AG04449 (cell line): ENCODE data around the gene MDP1.

ENCODE experiments used
- CTCF ChIA-PET: fragments of 350-600 bp; formaldehyde crosslinking; extraction: SDS; loops from one replicate; lab custom pipeline; 2021; ENCODE audit warnings: antibody characterized with exemption; lab: Yijun Ruan, JAX
- POLR2A ChIA-PET: fragments of 400-600, 350-600 bp; formaldehyde crosslinking; extraction: SDS; loops from one replicate; lab custom pipeline; 2020; ENCODE audit warnings: antibody characterized with exemption, inconsistent platforms; lab: Yijun Ruan, JAX
- DNase-seq: peaks from one replicate; pipeline ENCODE4 v3.0.0-alpha.2; 2010; ENCODE audit warnings: low read depth, low spot score
- H3K4me3 ChIP-seq: 2 replicates; pipeline ENCODE4 v1.5.1; 2011; ENCODE audit warnings: low read depth, mild to moderate bottlenecking, control low read depth, low read length
- CTCF ChIP-seq: IDR thresholded peaks from one replicate; pipeline ENCODE4 v1.5.1; 2011; ENCODE audit warnings: mild to moderate bottlenecking, moderate library complexity, low read length, control low read depth, inconsistent platforms; ENCODE audit not compliant: insufficient read depth; ENCODE audit errors: missing control alignments

Gene MDP1

DNA sequence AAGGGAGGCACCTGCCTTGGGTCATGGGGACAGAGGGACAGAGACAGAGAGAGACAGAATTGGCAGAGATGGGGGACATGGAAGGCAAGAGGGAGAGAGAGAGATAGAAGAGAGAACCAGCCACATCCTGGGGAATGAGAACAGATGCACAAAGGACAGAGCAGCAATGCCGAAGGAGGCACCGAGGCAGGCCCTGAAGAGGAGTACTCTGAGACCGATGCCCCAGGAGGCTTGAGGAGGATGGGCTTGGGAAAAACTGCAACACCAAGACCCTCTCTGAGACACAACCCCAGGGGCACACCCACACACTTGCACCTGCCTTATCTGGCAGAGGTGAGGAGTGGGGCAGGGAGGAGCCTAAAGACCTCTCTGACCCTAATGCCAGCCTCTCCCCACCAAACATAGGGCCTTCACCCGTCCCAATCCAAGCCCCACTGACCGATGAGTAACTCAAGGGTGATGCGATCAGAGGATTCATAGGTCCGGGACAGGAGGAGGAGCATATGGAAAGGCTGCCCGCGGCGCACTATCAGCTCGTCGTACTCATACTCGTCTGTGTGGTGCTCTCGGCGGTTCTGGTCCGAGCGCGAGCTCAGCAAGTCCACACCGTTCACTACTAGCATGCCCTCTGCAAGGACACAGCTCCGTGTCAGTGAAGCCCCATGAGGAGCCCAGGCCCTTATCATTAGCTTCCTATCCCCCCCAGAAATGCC lies 45.5 kb upstream of the MDP1 start:
- no peak for TF ChIP-seq CTCF
- ChIA-PET CTCF (interaction anchor here (0.7 to 16.0 kb wide), 3 partner anchors 9 to 47 kb away, joined by 3 to 155 read pairs (median 57); partner anchors contain the start of genes RABGGTA and TINF2), POLR2A (interaction anchor here (0.6 kb wide), 1 partner anchor 653 kb away, joined by 3 read pairs; no protein-coding TSS in a partner anchor)
- H3K4me3 ChIP-seq: no peak overlapping the region
- DNase-seq: no peak

DNA sequence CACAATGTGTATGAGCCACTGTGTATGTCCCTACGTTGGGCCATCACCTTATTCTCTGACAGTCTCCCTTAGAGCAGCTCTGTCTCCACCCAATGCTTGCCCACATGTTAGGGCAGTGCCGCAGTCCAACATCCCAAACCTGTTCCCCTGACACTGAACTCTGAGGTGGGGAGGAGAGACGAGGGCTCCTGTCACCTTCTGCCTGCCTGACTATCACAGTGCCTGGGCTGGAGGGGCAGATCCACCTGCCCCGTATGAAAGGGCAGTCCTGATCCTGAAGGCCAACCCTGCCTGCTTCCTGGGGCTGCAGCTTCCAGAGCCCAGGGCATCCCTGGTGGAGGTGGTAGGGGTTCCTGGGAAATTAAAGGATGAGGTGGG lies 44.9 kb upstream of the MDP1 start:
- no peak for DNase-seq
- H3K4me3 ChIP-seq: no peak overlapping the region
- POLR2A ChIA-PET: no interaction called here
- CTCF ChIA-PET: interaction anchor here (0.7 to 16.0 kb wide), 4 partner anchors 9 to 48 kb away, joined by 3 to 155 read pairs (median 30); partner anchors contain the start of genes RABGGTA and TINF2
- no peak for TF ChIP-seq CTCF

- DNase-seq: no peak
- TF ChIP-seq CTCF: no peak
- CTCF ChIA-PET: interaction anchor here (0.7 to 16.0 kb wide), 5 partner anchors 9 to 48 kb away, joined by 3 to 155 read pairs (median 7); partner anchors contain the start of genes RABGGTA and TINF2
- POLR2A ChIA-PET: no interaction called here
- H3K4me3 ChIP-seq: no peak overlapping the region
These were observed 44.3 kb upstream of the MDP1 start for GRCh38 chr14:24260026-24260779.

DNA sequence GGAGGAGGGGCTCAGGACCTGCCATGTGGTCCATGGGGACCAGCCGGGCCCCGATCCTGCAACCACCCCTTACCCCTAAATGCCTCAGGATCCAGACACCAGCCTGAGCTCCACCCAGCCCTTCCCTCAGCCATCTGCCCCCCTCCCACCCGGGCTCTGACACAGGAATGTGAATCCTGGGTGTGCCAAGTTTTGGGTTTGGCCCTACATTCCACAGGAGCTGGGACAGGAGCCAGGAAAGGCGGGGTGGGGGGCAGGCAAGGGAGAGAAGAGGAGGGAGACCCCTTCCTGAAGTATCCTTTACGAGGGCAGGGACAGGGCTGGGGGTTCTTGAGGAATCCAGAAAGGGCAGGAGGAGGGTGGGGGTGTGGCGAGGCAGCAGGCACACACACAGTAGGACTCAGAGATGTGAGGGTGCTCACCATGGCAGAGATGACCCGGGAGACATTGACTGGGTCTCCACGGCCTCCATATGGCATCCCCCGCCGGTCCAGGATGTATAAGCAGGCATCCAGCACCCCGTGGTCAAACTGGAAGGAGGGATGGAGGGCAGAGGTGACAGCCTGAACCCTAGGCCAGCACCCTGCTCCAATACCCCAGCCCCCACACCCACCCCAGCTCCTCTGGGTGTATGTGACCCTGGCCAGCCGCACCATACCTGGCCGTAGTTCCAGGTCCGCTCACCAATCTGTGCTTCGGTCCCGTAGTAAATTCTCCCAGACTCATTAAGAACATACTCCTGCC lies 43.6 kb upstream of the MDP1 start:
- no peak for TF ChIP-seq CTCF

DNA sequence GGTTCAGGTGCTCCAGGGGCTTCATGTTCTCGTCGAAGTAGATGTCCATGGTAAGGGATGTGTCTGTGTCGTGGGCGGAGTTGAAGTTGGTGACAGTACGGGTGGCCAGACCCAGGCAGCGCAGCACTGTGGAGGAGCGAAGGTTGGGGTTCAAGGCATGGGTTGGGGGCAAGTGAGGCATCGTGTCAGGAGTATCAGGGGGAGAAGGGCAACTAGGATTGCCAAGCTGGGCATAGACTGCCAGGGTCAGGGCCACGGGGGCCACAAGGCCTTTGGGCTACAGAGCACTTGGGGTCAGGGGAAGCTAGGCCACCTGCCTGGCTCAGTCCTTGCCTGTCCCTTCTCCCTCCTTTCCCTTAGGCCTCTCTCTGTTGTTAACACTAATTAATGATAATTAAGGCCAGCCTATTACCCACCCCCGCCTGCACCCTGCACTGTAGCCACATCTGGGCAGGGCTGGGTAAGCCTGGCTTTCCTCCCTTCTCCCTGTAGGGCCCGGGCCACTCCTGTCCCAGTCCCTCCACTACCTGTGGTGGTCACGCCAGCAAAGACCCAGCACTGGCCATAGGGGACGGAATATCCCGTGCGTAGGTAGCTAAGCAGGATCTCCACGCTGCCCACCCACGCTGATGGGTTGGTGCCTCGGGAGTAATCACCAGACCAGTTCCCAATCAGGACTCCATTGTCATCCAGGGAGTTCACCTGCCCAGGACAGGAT lies 42.8 kb upstream of the MDP1 start:
- ChIA-PET POLR2A (interaction anchor here (1.2 kb wide), 1 partner anchor 17 kb away, joined by 6 read pairs; the partner anchor contains the start of gene TINF2), CTCF (interaction anchor here (0.9 to 16.0 kb wide), 6 partner anchors 11 to 49 kb away, joined by 3 to 155 read pairs (median 6); partner anchors contain the start of genes CIDEB, MDP1, RABGGTA and TINF2)
- H3K4me3 ChIP-seq: no peak overlapping the region
- no peak for DNase-seq
- no peak for TF ChIP-seq CTCF

More for the DNA sequence above, 43.6 kb upstream of the MDP1 start:
- CTCF ChIA-PET: interaction anchor here (0.9 to 16.0 kb wide), 6 partner anchors 8 to 49 kb away, joined by 3 to 155 read pairs (median 6); partner anchors contain the start of genes CIDEB, MDP1, RABGGTA and TINF2
- DNase-seq: no peak
- no peak overlapping the region for H3K4me3 ChIP-seq
- POLR2A ChIA-PET: interaction anchor here (1.2 kb wide), 1 partner anchor 17 kb away, joined by 6 read pairs; the partner anchor contains the start of gene TINF2
